GM11168 (cell line): ENCODE measurements around the gene RNF212B.

ENCODE experiments used
- in situ Hi-C: fragments of 300-500 bp; cut with MboI; formaldehyde crosslinking; loops from one replicate; pipeline ENCODE4 v1.12.0; 2022; ENCODE audit warnings: low sequenced_read_pairs; ENCODE audit not compliant: unreplicated experiment

Gene RNF212B

DNA sequence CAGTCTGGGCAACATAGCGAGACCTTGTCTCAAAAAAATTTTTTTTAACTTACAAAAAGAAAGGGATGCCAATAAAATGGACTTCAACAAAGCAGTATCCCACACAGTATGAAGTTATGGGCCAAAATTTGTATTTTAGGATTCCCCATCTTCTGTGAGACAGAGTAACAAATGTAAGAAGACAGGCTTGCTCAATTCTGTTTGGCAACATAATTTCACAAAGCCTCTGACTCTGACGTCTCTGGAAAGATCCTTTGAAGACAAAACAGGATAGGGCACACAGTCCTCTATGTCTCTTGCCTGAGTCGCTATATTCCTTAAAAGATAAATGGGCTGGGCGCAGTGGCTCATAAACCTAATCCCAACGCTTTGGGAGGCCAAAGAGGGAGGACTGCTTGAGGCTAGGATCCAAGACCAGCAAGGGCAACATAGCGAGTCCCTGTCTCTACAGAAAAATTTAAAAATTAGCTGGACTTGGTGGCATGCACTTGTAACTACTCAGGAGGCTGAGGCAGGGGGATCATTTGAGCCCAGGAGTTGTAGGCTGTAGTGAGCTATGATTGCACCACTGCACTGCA lies 49.3 kb downstream of the RNF212B start:
- in situ Hi-C loops: no loop called here

DNA sequence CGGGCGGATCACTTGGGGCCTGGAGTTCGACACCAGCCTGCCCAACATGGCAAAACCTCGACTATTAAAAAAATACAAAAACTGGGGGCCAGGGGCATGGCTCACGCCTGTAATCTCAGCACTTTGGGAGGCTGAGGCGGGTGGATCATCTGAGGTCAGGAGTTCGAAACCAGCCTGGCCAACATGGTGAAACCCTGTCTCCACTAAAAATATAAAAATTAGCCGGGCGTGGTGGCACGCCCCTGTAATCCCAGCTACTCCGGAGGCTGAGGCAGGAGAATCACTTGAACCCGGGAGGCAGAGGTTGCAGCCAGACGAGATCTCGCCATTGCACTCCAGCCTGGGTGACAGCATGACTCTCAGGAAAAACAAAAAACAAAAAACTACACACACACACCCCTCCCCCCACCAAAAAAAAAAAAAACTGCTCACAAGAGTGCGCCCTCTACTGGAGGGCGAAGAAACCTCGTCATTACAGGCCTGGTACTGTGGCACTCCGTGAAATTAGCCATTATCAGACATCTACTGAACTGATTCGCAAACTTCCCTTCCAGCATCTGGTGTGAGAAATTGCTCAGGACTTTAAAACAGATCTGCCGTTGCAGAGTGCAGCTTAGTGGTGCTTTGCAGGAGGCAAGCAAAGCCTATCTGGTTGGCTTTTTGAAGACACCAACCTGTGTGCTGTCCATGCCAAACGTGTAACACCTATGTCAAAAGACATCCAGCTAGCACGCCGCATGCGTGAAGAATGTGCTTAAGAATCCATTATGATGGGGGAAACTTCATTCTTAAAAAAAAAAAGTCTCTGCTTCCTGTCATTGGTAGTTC lies 57.2 kb downstream of the RNF212B start:
- in situ Hi-C loops: loop anchor here (10.0 kb wide), 1 partner anchor 180 kb away; the partner anchor contains the start of gene CEBPE

DNA sequence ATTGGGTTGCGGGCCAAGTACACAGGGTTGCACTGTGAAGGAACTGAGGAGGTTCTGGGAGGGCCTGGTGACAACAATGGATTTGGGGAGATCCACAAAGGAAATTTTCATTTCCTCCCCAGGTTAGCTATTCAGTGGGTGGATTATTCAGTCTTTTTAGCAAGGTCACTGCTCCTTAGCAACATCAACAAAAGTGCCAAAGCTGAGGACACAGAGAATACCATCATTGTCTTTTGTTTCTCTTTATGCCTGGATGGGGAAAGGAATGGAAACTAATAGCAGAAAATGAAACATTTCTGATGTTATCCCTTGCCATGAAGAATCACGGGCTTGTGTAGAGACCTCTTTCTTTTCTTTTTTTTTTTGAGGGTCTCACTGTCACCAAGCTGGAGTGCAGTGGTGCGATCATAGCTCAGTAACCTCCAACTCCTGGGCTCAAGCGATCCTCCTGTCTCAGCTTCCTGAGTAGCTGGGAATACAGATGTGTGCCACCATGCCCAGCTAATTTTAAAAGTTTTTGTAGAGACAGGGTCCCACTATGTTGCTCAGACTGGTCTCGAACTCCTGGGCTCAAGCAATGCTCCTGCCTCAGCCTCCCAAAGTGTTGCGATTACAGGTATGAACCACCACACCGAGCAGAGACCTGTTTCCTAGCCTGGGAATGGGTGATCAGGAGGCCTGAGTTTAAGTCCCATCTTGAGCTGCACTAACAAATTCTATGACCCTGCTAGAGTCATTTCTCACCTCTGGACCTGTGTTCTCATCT lies 58.5 kb downstream of the RNF212B start:
- in situ Hi-C loops: loop anchor here (10.0 kb wide), 1 partner anchor 181 kb away; the partner anchor contains the start of gene CEBPE

DNA sequence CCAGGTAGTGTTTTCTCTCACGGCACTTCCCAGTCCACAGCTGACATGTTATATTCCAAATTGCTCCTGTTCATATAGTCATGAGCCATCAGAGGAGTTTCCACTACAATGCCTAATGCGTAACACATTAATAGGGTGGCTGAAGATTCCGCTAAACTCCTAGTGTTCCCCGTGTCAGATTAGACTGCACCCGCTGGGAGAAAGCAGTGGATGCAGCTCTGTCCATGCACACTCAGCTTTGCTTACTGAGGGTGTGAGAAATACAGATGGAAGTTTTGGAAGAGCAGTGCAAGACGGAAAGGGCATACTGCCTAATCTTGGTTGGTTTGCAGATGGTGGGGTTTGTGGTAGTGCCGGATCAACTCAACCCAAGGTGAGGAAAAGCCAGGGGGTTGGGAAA lies 59.4 kb downstream of the RNF212B start:
- in situ Hi-C loops: loop anchor here (10.0 kb wide), 1 partner anchor 182 kb away; the partner anchor contains the start of gene CEBPE

DNA sequence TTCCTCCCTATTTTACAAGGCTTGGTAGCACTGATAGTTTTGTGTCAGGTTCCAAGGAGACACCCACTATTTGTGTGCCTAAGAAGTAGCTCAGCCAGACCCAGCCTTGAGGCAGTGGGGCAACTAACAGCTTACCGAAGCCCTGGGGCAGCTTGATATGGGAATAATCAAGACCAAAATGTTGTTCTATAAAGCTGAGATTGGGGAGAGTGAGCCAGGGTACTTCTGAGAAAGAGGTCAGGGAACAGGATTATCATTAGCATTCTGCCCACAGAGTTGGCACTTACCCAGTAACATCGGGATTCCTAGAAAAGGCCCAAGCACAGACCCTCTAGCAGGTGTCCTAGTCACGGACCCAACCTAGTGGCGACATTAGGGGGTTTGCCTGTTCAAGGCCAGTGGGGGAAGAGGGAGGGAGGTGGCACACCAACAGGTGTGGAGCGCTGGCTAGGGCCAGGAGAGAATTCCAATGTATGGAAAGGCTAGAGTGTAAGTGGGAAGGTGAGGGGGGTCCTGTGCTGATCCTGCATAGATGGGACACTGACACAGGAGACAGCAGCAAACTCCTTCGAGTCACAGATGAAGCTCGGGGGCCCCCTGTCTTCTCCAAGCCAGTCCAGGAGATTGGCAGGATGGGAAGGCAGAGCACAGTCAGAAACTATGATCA lies 60.0 kb downstream of the RNF212B start:
- in situ Hi-C loops: loop anchor here (10.0 kb wide), 1 partner anchor 183 kb away; the partner anchor contains the start of gene CEBPE

DNA sequence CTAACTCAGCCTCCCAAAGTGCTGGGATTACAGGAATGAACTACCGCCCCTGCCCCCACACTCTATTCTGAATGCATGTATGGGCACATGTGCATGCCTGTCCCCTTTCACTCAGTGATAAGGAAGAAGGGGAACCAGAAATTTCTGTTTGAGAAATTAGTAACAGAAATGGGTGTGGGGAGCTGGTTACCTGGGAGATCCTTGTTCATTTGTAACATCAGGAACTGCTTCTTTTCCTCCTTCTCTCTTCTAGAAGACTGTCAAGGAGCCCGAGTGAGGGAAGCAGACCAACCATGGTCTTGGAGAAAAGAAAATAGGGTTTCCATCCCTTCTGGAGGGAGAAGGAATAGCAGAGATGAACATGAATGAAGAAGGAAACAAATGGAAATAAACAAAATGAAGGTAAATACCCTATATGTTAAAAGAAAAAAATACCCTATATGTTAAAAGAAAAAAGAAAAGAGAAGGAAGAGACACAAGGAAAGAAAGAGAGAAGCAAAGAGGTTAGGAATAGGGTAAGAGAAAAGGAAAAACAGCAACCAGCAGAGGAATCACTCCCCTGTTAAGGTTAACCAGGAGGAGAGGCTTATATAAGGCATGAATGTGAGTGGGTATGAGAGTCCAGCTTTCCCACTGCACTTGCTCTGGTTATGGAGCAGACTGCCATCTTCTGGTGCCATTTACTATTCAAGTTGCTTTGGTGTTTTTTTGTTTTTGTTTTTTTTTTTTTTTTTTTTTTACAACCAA lies 61.6 kb downstream of the RNF212B start:
- in situ Hi-C loops: loop anchor here (10.0 kb wide), 1 partner anchor 185 kb away; the partner anchor contains the start of gene CEBPE

DNA sequence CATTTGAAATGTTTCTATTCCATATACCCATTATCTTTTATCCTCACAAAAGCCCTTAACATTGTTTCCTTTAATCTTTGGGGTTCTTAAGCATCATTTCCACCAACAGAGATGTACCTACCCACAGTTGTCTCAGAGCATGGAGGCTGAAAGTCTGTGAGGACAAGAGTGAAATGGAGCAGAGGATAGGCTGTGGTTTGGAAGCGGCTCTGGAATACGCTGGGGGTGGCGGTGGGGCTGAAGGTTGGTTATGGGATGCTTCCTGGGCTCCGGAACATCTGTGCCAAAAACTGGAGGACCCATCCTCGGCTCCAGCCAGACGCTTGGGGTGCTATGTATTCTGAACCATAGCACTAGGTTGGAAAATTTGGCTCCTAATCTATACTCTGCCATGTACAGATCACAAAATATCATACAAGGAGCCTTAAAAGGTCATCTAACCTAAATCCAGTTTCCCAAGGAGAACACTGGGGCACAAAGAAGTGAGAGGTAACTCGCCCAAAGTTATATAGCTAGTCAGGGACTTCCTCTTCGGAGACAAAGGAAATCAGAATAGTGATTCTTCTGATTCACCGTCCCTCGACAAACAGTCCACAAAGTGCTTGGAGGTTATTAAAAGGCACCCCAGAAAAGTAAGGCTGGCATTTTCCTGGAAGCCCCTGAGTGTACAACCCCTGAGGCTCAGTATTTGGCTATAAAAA lies 62.4 kb downstream of the RNF212B start:
- in situ Hi-C loops: loop anchor here (10.0 kb wide), 1 partner anchor 185 kb away; the partner anchor contains the start of gene CEBPE

DNA sequence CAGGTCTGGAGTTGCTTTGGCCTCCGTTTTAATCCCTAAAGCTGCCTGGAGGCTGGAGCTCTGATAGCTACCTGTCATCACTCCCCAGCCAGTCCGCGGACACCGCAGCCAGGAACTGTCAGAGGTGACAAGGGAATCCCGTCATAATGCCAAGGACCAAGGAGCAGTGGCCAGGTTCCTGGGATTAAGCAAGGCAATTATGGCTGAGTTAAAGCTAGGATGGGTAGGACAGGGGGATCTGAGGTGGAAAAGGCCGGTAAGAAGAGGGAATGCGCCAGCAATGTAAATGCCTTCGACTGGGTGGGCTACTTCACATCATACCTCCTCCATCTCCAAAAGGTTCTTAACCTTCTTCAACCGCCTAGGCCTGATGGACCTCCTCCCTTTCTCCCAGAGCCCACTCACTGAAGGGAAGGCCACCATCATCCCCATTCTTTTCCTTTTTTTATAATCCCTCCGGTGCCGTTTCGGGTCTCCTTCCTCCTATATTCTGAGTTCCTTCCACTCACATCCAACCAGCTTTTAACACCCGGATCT lies 63.0 kb downstream of the RNF212B start:
- in situ Hi-C loops: no loop called here

DNA sequence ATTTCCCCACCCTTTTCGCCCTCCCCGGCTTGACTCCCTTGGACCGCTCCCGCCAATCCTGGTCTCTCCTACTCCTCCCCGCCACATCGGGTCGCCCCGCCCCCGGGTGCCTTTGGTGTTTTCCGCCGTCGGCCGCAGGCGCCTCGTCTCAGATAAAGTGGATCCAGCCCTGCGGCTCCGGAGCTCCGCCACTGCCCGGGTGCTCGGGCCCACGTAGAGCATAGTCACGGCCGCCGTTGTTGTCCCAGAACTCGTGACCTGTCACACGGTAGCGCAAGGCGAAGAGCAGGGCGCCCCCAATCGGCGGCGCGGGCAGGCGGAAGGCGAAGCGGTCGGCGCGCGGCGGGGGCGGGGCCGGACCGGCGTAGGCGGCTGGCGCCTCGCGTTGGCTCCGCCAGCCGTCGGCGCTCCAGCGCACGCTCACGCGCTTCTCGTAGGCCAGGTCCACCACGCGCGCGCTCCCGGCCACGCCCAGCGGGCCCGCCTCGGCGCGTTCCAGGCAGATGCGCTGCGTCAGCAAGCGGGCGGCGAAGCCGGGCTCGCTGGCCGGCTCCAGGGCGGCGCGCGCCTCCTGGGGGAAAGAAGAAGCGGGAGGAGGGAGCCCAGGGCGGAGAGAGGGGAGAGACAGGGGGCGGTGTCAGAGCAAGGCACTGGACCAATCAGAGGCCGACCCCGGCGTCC lies 63.7 kb downstream of the RNF212B start:
- in situ Hi-C loops: no loop called here

DNA sequence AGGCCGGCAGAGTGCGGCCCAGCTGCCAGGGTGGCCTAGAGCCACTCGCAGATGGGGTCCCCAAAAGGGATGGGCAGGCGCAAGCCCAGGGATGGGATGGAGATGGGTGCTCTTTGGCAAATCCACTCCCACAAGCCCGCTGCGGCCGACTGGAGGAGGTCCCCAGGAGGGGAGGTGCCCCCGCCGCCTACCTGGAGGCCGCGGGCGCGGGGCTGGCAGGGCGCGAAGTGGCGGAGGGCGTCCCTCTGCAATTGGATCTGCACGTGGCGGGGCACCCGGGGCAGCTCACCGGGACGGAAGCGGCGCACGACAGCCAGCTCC lies 64.2 kb downstream of the RNF212B start:
- in situ Hi-C loops: no loop called here

DNA sequence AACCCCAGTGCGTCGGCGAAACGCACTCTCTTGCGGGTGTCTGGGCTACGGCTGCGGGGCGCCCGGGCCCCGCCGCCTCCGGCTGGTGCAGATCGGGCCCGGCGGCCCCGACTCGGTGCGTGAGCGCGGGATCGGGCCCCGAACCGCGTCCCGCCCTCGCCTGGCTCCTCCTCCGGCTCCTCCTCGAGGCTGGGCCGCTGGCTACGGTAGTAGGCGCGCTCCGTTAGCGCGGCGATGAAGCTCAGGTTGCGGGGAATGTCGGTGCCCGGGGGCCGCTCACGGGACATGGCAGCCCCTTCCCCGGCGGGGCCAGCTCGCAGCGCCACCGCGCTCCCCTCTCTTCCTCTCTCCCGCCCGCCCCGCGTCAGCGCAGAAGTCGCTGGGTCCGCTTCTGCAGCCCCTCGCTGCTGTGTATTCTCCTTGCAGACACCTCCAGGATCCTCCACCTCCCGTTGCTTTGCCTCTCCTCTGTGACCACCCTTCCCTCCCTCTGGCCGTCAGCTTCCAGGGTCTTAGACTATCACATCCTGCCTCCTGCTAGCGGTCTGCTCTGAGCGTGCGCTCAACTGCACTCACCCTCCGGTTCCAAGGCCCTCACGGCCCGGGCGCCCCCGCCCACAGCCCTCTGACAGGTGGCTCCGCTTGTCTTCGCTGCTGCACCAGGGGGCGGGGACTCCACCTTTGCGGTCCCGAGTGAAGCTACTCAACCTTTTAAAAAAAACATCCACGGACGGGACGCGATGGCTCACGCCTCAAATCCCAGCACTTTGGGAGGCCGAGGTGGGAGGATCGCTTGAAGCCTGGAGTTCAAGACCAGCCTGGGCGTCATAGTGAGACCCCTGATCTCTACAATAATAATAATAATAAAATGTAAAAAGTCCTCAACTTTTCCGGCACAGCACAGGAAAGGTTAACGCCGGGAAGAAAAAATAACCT lies 64.8 kb downstream of the RNF212B start, which contains the start of gene PPP1R3E:
TSS of gene PPP1R3E (minus strand) at position 570 of the 936 bp plus-strand sequence. CDS start at position 287, 283 bp downstream.
- in situ Hi-C loops: no loop called here

DNA sequence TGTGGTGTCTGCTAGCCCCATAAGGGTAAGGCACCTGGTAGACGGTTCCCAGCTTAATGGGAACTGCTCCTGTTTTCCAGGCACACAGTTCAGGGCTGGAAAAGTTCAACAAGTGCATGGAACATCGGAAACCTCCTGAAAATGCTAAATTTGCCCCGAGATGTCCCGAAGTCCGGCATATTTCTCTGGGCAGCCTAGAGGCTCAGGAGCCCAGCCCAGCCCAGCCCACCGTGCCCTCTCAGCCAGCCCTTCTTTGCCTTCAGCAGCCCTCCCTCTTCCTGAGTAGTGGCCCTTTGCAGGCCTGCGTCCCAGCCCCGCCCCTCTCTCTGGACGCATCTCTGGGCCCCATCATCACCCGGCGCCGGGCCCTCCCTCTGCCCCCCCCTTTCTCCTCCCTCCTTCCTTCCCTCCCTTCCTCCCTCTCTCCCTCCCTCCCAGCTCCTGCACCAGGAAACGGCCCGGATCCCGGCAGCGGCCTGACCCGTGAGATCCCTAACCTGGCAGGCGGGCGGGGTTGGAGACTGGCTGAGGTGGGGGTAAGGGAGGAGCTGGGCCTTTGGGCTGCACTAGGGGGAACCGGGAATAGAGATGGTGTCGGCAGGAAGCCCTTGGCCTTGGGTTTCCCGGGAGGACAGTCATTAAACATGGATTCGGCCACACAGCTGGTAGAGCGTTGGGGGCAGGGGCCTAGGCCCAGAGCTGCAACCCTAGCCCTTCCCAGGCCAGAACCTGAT lies 68.8 kb downstream of the RNF212B start, which contains the start of gene BCL2L2:
TSS of gene BCL2L2 (plus strand) at position 422 of the 734 bp plus-strand sequence. CDS start 935 bp downstream, outside the sequence.
- in situ Hi-C loops: no loop called here

DNA sequence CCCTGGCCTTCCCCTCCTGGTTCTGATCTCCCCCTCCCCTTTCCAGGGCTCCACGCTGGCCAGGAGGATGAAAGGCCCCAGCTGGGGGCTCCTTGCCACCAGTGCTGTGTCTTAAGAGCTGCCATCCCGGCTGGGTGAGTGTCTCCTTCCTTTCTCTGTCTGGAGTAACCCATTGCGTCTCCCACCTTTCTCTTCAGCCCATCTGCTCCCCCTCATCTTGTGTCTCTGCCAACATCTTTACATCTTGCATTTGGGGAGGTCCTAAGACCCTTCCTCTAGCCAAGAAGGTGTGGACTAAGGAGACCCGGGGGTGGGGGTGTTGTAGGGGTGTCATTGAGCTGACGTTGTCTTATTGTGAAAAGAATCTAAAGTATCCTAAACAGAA lies 69.4 kb downstream of the RNF212B start:
- in situ Hi-C loops: no loop called here

DNA sequence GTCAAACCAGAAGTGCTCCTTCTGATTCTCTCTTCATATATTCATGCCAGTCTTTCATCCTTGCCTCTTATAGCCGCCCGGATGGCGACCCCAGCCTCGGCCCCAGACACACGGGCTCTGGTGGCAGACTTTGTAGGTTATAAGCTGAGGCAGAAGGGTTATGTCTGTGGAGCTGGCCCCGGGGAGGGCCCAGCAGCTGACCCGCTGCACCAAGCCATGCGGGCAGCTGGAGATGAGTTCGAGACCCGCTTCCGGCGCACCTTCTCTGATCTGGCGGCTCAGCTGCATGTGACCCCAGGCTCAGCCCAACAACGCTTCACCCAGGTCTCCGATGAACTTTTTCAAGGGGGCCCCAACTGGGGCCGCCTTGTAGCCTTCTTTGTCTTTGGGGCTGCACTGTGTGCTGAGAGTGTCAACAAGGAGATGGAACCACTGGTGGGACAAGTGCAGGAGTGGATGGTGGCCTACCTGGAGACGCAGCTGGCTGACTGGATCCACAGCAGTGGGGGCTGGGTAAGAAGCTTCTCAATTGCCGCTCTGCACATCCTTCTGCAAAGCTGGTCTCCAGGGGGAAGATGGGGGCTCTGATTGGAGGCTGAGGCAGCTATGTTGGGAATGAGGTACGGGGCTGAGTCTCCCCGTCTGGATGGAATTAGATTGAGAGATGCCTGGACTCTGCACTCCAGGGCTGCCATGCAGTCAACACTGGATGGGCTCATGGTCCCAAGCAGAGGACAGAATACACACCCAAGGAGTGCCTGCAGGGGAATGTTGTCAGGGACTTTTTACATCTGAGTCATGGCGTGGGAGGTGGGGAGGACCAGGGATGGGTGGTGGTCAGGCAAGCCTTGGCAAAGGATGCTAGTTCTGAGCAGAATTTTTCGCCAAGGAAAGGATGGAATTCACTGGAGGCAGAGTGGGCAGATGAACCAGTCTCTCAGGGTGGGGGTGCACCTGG lies 70.2 kb downstream of the RNF212B start:
- in situ Hi-C loops: no loop called here
